GM12892 (cell line): ENCODE results near the gene RRP1B.
"Not testable (repeated sequence)": the region's sequence is repeated elsewhere in the genome, so short reads cannot be mapped to it uniquely, and the experiment has no call there.

Source experiments
- POLR2A ChIP-seq: IDR thresholded peaks from 2 replicates; pipeline ENCODE4 v1.6.1; 2011; ENCODE audit warnings: low read depth, low read length, control low read depth
- POLR2AphosphoS5 ChIP-seq: IDR thresholded peaks from 2 replicates; pipeline ENCODE4 v1.6.1; 2011; ENCODE audit warnings: low read depth, low read length, control low read depth

GRCh38 chr21:43713123-43713522 lies 53.8 kb downstream of the RRP1B start:
- not testable (repeated sequence) for TF ChIP-seq POLR2AphosphoS5, POLR2A
